T47D (cell line): ENCODE data around the gene ANKRD11.
A peak's percentile ranks its signal among the peaks of the same experiment; 100 is the strongest.

Source experiments
- DNase-seq, 2 experiments: peaks; one replicate each; pipeline versions ENCODE4 v3.0.0 to v3.0.0-alpha.2; 2011 to 2012; ENCODE audit warnings: low read depth in 1 of 2, low spot score in 1 of 2
- JUND ChIP-seq: IDR thresholded peaks from 2 replicates; pipeline ENCODE4 v1.6.1; 2012; ENCODE audit warnings: low read depth
- in situ Hi-C: cut with HindIII; loops from 2 replicates; pipeline ENCODE4 v1.10.0; 2016; ENCODE audit warnings: low sequenced_read_pairs, low pct_unique_long_range_greater_than_20kb

Gene ANKRD11

DNA sequence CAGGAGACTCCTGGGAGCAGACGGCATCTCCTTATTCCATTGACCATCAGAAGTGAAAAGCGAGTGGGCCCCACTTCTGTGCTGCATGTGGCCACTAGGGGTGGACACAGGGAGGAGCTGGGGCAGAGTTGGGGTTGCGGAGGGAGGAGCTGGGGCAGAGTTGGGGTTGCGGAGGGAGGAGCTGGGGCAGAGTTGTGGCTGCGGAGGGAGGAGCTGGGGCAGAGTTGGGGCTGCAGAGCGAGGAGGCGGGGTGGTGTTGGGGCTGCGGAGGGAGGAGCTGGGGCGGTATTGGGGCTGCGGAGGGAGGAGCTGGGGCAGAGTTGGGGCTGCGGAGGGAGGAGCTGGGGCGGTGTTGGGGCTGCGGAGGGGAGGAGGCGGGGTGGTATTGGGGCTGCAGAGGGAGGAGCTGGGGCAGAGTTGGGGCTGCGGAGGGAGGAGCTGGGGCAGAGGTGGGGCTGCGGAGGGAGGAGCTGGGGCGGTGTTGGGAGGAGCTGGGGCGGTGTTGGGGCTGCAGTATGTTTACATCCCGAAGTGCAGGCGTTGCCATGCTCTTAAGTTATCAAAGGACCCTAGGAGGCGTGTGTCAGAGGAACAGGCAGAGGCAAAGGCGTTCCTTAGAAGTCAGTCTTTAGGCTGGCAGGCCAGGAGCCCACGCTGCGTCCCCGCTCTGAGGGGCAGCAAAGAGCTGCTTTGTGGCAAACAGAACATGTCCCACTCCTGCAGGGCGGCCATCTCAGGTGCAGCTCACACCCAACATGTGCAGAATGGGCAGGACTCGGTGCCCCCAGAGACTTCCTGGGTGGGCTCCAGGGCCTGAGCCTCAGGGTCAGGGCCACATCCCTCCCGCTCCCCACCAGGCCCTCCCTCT lies 196.9 kb downstream of the ANKRD11 start:
- DNase-seq, result no peak
- in situ Hi-C loops, result no loop called here
- no peak for TF ChIP-seq JUND

GRCh38 chr16:89292443-89293078 lies 197.8 kb downstream of the ANKRD11 start:
- in situ Hi-C loops, result no loop called here
- no peak for DNase-seq
- no peak for TF ChIP-seq JUND

DNA sequence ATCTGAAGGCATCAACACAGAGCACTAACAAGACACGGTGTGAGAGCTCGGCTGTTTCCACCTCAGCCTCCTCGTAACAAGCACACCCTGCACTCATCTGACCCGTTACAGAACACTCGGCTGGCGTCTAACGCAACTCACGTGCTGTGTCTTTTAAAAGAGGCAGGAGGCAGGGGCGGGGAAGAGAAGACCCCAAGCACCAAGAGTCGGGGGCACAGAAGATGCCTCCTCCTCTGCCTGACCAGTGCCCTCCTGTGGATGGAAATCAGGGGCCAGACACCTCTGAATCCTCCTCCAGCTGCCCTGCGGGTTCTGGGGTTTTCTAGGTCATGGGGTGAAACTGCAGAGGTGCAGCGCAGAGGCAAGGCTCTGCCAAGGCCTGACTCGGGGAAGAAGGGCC lies 198.6 kb downstream of the ANKRD11 start:
- in situ Hi-C loops, result no loop called here
- TF ChIP-seq JUND, result no peak
- no peak for DNase-seq

- DNase-seq, result no peak
- in situ Hi-C loops, result no loop called here
- TF ChIP-seq JUND, result no peak
These were observed 199.0 kb downstream of the ANKRD11 start for GRCh38 chr16:89291363-89291762.

GRCh38 chr16:89290887-89291286 lies 199.5 kb downstream of the ANKRD11 start:
- TF ChIP-seq JUND, result no peak
- DNase-seq, result no peak
- in situ Hi-C loops, result no loop called here

- TF ChIP-seq JUND, result no peak
- in situ Hi-C loops, result no loop called here
- no peak for DNase-seq
These were observed 199.9 kb downstream of the ANKRD11 start for GRCh38 chr16:89290472-89290871.

DNA sequence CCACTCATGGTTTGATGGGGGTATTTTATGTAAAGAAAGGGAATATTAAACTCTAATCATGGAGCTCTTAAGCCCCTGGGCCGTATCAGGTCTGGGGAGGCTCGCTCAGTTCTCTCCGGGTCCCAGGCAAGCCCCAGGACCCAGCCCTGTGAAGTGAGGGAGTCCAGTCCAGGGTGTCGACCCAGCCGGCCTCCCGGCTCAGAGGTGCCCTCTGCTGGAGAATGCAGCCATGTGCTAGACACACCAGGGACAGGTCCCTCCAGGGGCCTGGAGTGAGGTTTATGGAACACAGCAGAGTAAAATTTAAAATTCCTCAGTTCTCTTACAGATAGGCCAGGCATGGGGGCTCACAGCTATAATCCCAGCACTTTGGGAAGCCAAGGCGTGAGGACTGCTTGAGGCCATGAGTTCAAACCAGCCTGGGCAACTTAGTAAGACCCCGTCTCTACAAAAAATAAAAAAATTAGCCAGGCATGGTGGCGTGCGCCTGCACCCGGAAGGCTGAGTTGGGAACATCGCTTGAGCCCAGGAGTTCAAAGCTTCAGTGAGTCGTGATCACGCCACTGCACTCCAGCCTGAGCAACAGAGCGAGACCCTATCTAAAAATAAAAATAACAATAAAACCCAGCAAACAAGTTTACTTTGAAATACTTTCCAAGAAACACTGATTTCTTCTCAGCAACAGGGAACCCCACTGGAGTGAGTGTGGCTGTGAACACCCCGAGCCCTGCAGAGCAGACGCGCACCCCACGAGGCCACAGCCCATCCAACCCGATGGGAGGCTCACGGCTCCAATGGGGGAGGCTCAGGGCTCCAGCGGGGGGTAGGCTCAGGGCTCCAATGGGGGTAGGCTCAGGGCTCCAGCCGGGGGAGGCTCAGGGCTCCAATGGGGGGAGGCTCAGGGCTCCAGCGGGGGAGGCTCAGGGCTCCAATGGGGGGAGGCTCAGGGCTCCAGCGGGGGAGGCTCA lies 200.6 kb downstream of the ANKRD11 start:
- DNase-seq, result peak; percentile 84 to 100
- no peak for TF ChIP-seq JUND
- in situ Hi-C loops, result no loop called here

GRCh38 chr16:89288966-89289365 lies 201.4 kb downstream of the ANKRD11 start:
- no peak for TF ChIP-seq JUND
- no peak for DNase-seq
- in situ Hi-C loops, result no loop called here

DNA sequence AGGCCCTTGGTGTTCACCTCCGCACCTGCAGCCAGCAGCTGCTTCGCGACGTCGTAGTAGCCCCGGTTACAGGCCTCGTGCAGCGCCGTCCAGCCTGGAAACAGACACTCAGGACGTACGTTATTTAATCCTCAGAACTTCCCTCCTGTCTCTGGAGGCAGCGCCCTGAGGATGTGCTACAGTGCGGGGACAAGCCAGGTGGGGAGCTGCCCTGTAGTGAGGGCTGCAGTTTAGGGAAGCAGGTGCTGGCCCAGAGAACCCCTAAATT lies 201.8 kb downstream of the ANKRD11 start:
- TF ChIP-seq JUND, result no peak
- in situ Hi-C loops, result no loop called here
- DNase-seq, result no peak

DNA sequence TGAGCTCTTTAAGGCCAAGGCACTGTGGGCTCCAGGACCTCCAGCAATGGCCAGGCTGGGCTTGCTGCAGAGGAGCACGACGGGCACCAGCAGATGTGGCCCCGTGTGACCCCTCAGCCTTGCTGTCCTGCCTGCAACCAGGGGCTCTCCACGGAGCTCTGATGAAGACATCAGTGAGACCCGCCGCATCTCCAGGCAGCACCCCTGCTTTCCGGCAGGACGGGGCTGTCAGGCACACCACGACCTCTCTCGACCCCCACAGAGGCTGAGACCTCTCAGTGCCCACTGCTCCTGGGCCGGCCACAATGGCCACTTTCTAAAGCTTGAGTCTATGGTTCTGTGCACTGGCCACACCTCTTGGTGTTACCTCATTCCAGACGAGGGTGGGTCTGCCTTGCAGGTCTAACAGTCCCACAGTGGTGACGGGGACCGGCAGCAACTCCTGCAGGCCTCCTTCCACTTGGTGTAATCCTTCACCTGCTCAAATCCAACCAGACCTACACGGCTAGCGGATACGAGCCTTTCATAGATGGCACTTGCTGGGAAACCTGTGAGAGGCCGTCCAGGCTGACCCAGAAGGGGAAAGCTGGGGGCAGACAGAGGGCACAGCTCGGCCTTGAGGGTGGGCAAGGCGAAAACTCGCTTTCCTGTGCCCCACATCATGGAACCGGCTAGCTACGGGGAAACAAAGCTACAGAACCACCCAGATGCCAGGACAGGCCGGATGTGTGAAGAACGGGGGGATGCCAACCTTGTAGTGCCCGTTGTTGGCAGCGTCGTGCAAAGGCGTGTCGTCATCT lies 202.4 kb downstream of the ANKRD11 start:
- in situ Hi-C loops, result no loop called here
- DNase-seq, result no peak
- no peak for TF ChIP-seq JUND

GRCh38 chr16:89286096-89286495 lies 204.3 kb downstream of the ANKRD11 start:
- in situ Hi-C loops, result no loop called here
- DNase-seq, result no peak
- no peak for TF ChIP-seq JUND

GRCh38 chr16:89285381-89285780 lies 205.0 kb downstream of the ANKRD11 start:
- DNase-seq, result no peak
- no peak for TF ChIP-seq JUND
- in situ Hi-C loops, result no loop called here
